ENCODE data around the gene STK35.
"Not testable (repeated sequence)": the region's sequence is repeated elsewhere in the genome, so short reads cannot be mapped to it uniquely, and the experiment has no call there.

Gene STK35

DNA sequence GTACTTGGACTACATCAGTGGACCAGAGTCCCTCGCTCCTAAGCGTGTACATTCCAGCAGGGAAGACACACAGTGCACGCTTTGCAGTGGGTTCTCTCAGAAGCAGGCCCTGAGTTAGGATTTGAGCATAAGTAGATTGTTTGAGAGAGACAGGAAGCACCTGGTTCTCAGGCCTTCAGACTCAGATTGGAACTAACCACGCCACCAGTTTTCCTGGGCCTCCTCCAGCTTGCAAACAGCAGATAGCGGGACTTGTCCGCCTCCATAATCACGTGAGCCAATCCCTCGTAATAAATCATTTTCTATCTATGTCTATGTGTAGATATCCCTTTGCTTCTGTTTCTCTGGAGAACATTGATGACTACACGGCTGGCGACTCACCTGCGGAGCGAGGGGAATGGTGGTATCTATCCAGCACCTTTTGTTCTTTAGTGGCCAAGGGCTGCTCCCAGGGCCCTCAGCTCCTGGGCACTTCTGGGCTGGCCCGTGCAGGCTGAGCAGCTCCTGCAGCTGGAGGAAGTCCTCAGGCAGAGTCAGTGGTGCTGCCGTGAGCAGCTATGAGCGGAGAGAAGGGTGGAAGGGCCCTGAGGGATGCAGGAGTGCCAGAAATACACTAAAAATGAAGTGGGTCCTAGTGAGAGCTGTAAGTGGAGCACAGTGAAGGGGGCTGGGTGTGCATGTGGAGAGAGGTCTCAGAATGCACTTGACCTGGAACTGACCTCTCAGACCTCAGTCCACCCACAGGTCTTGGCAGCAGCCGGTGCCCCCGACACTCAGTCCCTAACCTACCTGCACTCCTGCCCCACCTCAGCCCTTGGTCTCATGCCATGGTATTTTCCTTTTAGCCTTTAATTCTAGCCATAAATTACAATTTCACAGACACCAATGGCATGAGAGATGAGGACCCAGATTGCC lies 76.9 kb downstream of the STK35 start:
- no peaks in the 10 kb centered on the region for H3K36me3 ChIP-seq (ENCODE audit: control insufficient read depth, insufficient read depth, low read length)
- DNase-seq: no peak
- H3K4me1 ChIP-seq (ENCODE audit: control insufficient read depth, insufficient read depth, low read length, poor library complexity, severe bottlenecking): no peaks in the 10 kb centered on the region
- H3K27ac ChIP-seq (ENCODE audit: insufficient read depth, low read length, poor library complexity, severe bottlenecking): no peak overlapping the region
- H3K27me3 ChIP-seq (replicated peaks; ENCODE audit: control insufficient read depth, insufficient read depth, low read length, poor library complexity, severe bottlenecking): no peaks in the 10 kb centered on the region
- no peak overlapping the region for H3K4me3 ChIP-seq (ENCODE audit: insufficient read depth, low read depth, low read length, poor library complexity, severe bottlenecking)
- no peaks in the 10 kb centered on the region for H3K9me3 ChIP-seq (ENCODE audit: control insufficient read depth, low read length)

DNA sequence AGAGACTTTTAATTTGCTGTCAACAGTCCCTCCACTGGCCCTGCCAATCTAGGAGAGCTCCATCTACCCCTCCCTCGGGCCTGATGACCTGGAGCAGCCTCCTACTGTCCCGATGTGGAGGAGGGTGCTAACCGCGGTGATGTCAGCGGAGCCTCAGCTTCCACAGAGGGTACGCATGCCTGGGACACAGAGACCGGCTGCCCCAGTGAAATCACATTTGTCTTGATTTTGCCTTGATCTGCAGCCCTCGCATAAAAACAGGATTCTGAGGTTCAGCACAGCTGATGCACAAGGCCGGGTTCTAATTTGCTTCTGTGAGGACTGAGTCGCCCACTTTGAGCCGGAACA lies 77.6 kb downstream of the STK35 start:
- H3K27me3 ChIP-seq (replicated peaks; ENCODE audit: control insufficient read depth, insufficient read depth, low read length, poor library complexity, severe bottlenecking): no peaks in the 10 kb centered on the region
- H3K4me3 ChIP-seq (ENCODE audit: insufficient read depth, low read depth, low read length, poor library complexity, severe bottlenecking): no peak overlapping the region
- H3K27ac ChIP-seq (ENCODE audit: insufficient read depth, low read length, poor library complexity, severe bottlenecking): no peak overlapping the region
- DNase-seq: no peak
- no peaks in the 10 kb centered on the region for H3K9me3 ChIP-seq (ENCODE audit: control insufficient read depth, low read length)
- no peaks in the 10 kb centered on the region for H3K4me1 ChIP-seq (ENCODE audit: control insufficient read depth, insufficient read depth, low read length, poor library complexity, severe bottlenecking)
- H3K36me3 ChIP-seq (ENCODE audit: control insufficient read depth, insufficient read depth, low read length): no peaks in the 10 kb centered on the region

- Histone ChIP-seq H3K27ac (ENCODE audit: insufficient read depth, low read length, poor library complexity, severe bottlenecking) (no peak overlapping the region), H3K9me3 (ENCODE audit: control insufficient read depth, low read length) (no peaks in the 10 kb centered on the region), H3K4me3 (ENCODE audit: insufficient read depth, low read depth, low read length, poor library complexity, severe bottlenecking) (no peak overlapping the region), H3K27me3 (replicated peaks; ENCODE audit: control insufficient read depth, insufficient read depth, low read length, poor library complexity, severe bottlenecking) (no peaks in the 10 kb centered on the region), H3K36me3 (ENCODE audit: control insufficient read depth, insufficient read depth, low read length) (no peaks in the 10 kb centered on the region), H3K4me1 (ENCODE audit: control insufficient read depth, insufficient read depth, low read length, poor library complexity, severe bottlenecking) (no peaks in the 10 kb centered on the region)
- no peak for DNase-seq
These were observed 78.3 kb downstream of the STK35 start for GRCh38 chr20:2179949-2180348.

DNA sequence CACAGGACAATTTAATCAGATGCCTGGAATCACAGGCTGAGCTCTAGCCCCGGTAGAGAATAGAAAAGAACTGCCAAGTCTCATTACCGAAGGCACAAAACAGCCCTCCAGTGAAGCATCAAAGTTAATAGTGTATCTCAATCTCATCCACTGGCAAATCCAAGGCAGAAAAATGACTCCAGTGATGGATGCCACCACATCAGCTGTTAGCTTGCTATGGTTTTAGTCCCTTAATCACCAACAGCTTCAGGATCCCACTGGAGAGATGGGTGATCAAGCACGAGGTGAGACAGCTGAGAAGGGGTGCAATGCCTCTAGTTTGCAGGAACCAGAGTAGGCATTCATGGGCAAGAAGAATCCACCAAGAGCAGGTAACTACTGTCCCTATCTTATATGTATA lies 81.8 kb downstream of the STK35 start:
- Histone ChIP-seq H3K4me3 (ENCODE audit: insufficient read depth, low read depth, low read length, poor library complexity, severe bottlenecking) (no peak overlapping the region), H3K27ac (ENCODE audit: insufficient read depth, low read length, poor library complexity, severe bottlenecking) (no peak overlapping the region), H3K27me3 (replicated peaks; ENCODE audit: control insufficient read depth, insufficient read depth, low read length, poor library complexity, severe bottlenecking) (no peaks in the 10 kb centered on the region), H3K36me3 (ENCODE audit: control insufficient read depth, insufficient read depth, low read length) (no peaks in the 10 kb centered on the region), H3K9me3 (ENCODE audit: control insufficient read depth, low read length) (no peaks in the 10 kb centered on the region), H3K4me1 (ENCODE audit: control insufficient read depth, insufficient read depth, low read length, poor library complexity, severe bottlenecking) (no peaks in the 10 kb centered on the region)
- DNase-seq: no peak

- not testable (repeated sequence) for DNase-seq; H3K36me3 ChIP-seq (ENCODE audit: control insufficient read depth, insufficient read depth, low read length); H3K27ac ChIP-seq (ENCODE audit: insufficient read depth, low read length, poor library complexity, severe bottlenecking); H3K4me1 ChIP-seq (ENCODE audit: control insufficient read depth, insufficient read depth, low read length, poor library complexity, severe bottlenecking); H3K4me3 ChIP-seq (ENCODE audit: insufficient read depth, low read depth, low read length, poor library complexity, severe bottlenecking); H3K27me3 ChIP-seq (replicated peaks; ENCODE audit: control insufficient read depth, insufficient read depth, low read length, poor library complexity, severe bottlenecking); H3K9me3 ChIP-seq (ENCODE audit: control insufficient read depth, low read length)
These were observed 83.3 kb downstream of the STK35 start for GRCh38 chr20:2184933-2185332.

- Histone ChIP-seq H3K4me3 (ENCODE audit: insufficient read depth, low read depth, low read length, poor library complexity, severe bottlenecking) (no peak overlapping the region), H3K9me3 (ENCODE audit: control insufficient read depth, low read length) (no peaks in the 10 kb centered on the region), H3K4me1 (ENCODE audit: control insufficient read depth, insufficient read depth, low read length, poor library complexity, severe bottlenecking) (no peaks in the 10 kb centered on the region), H3K27me3 (replicated peaks; ENCODE audit: control insufficient read depth, insufficient read depth, low read length, poor library complexity, severe bottlenecking) (no peaks in the 10 kb centered on the region), H3K27ac (ENCODE audit: insufficient read depth, low read length, poor library complexity, severe bottlenecking) (no peak overlapping the region), H3K36me3 (ENCODE audit: control insufficient read depth, insufficient read depth, low read length) (no peaks in the 10 kb centered on the region)
- DNase-seq: no peak
These were observed 94.0 kb downstream of the STK35 start for GRCh38 chr20:2195614-2196013.

DNA sequence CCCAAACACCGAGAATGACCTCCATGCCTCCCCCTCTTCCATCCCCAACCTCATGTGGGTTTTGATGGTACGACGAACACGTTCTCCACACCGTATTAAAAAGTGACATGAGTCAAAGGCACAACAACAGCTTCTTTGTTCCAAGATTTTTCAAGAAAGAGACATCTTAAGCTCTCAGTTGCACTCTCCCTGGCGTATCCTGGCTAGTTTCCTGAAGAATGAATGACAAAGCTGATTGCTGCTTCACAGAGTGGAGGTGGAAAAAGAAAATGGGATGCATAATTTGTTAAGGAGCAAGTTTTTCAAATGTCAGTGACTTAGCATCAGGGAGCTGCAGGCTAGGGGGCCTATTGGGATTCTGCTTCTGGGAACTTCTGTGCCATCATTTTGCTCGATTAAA lies 95.5 kb downstream of the STK35 start:
- H3K9me3 ChIP-seq (ENCODE audit: control insufficient read depth, low read length): no peaks in the 10 kb centered on the region
- H3K4me3 ChIP-seq (ENCODE audit: insufficient read depth, low read depth, low read length, poor library complexity, severe bottlenecking): no peak overlapping the region
- H3K27me3 ChIP-seq (replicated peaks; ENCODE audit: control insufficient read depth, insufficient read depth, low read length, poor library complexity, severe bottlenecking): no peaks in the 10 kb centered on the region
- no peaks in the 10 kb centered on the region for H3K36me3 ChIP-seq (ENCODE audit: control insufficient read depth, insufficient read depth, low read length)
- no peak for DNase-seq
- no peak overlapping the region for H3K27ac ChIP-seq (ENCODE audit: insufficient read depth, low read length, poor library complexity, severe bottlenecking)
- H3K4me1 ChIP-seq (ENCODE audit: control insufficient read depth, insufficient read depth, low read length, poor library complexity, severe bottlenecking): no peaks in the 10 kb centered on the region

Data from effector memory CD4-positive, alpha-beta T cell (primary cell).